Central memory CD4-positive, alpha-beta T cell (primary cell): ENCODE results near the gene ARHGAP22.

Experiments used
- DNase-seq: peaks from one replicate; pipeline ENCODE4 v3.0.0; 2022

ARHGAP22 gene

DNA sequence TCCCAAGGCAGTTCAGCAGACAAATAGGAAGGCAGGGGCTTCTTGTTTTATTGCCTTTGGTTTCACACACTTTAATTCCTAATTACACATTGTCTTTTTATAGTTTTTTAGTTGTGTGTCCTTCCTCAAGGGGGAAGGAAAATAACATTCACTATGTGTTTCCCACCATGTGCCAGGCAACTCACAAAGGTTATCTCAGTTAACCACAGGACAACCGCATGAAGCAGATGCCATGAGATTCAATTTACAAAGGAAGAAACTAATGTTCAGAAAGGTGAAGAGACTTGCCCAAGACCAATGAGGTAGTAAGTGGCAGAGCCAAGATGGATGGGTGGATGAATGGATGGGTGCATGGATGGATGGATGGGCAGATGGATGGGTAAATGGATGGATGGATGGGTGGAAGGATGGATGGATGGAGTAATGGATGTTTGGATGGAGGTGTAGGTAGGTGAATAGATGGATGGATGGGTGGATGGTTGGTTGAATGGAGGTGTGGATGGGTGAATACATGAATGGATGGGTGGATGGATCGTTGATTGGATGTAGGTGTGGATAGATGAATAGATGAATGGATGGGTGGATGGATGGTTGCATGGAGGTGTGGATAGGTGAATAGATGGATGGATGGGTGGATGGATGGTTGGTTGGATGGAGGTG lies 77.9 kb downstream of the ARHGAP22 start:
- no peak for DNase-seq

DNA sequence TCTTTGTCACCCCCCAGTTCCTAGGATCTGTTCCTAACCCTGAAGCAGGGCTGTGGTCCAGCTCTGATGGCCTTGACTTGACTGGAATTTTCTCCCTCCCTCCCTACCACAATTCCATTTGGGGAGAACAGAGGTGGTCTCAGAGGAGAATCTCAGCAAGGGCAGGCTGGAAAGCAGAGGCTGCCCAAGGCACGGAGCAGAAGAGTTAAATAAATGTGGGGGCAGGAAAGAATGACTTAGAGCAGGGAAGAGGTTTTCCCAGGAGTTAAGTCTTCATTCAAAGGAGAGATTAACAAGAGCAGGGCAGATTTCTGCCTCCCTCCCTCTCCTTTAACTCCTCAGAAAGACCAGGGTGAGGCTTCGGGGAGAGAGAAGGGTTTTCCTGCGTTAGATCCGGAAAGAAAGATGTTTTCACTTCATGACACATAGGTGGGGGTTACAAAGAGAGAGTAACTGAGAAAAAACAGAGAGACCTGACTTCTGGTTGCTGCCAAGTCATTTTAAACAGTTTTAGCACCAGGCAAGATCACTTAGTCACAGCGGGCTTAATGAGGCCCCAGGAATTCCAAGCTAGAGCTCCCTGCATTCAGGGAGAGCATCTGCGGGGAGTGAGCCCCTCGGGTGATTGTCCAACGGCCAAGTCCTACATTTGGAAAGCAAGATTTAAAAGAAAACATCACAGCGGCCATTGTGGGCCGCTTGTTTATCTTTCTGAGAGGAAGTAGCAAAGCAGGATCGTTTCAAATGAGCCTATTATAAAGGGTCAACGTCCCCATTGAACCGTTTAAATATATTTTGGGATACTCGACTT lies 78.7 kb downstream of the ARHGAP22 start:
- no peak for DNase-seq

DNA sequence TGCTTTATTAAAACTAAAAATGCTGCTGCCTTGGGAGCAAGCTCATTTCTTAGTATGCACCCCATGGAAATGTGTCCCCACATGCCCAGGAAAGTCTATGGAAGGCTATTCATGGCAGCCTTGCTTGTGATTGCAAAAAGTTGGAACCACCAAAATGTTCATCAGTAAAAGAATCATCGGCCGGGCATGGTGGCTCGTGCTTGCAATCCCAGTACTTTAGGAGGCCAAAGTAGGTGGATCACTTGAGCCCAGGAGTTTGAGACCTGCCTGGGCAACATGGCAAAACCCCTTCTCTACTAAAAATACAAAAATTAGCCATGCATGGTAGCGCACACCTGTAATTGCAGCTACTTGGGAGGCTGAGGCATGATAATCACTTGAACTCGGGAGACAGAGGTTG lies 79.8 kb downstream of the ARHGAP22 start:
- no peak for DNase-seq

GRCh38 chr10:48523820-48524758 lies 80.8 kb downstream of the ARHGAP22 start:
- DNase-seq: no peak

GRCh38 chr10:48523212-48523819 lies 81.6 kb downstream of the ARHGAP22 start:
- no peak for DNase-seq

- no peak for DNase-seq
Observed at GRCh38 chr10:48522011-48522765, 82.7 kb downstream of the ARHGAP22 start.

- DNase-seq: no peak
Observed at GRCh38 chr10:48520594-48520993, 84.3 kb downstream of the ARHGAP22 start.

GRCh38 chr10:48520184-48520506 lies 84.7 kb downstream of the ARHGAP22 start:
- no peak for DNase-seq

- no peak for DNase-seq
Observed at GRCh38 chr10:48519481-48520183, 85.2 kb downstream of the ARHGAP22 start.

DNA sequence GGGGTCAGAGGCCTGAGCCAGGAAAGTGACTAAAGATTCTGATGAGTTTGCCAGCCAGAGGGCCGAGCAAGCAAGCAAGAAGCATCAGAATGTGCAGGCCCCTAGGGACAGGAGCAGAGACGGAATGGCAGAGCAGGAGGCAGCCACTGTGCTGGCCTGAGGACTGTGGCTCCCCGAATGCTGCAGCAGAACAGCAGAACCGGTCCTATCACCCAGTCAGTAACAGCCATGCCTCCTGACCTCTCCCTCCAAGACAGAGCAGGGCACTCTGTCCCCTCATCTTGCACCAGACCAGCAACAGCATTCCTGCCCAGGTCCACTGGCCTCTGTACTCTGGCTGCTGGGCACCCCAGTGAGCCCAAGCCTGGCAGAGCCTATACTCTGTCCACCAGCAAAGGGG lies 85.9 kb downstream of the ARHGAP22 start:
- no peak for DNase-seq

DNA sequence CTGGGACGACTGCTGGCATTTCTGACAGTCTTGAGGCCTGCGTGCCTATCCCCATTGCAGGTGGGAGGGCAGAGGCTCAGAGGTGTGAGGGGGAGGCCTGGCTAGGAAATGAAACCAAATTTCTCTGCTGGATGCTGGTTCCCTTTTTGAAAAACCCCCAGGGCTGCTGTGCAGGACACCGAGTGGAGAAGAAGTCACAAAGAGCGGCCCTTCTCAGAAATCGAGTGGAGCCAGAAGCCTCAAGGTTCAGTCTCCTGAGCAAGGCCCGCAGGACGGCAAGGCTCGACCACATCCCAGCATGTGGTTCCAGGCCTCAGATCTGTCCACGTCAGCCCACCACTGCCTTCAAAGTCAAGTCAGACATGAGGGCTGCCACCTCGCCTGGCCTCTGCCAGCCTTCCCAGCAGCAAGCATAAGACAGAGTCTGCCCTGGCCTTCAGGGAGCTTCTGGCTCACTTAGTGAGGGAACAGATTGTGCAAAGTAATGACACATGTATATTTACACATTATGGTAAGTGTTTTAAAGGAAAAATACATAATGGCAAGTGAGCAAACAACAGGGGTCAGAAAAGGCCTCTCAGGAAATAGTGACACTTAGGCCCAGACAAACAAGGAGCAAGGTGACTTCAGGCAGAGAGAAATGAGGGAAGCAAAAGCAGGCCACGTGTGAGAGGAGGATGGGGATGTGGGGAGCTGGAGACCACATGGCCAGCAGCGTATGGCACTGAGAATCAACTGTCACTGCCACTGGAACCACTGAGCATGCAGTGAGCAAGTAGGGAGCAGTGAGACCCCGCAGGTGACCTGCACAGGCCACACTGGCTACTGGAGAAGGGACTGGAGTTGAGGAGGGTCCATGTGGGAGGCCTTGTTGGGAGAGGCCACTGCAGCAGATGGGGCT lies 86.7 kb downstream of the ARHGAP22 start:
- DNase-seq: no peak

GRCh38 chr10:48517482-48517881 lies 87.4 kb downstream of the ARHGAP22 start:
- DNase-seq: no peak

DNA sequence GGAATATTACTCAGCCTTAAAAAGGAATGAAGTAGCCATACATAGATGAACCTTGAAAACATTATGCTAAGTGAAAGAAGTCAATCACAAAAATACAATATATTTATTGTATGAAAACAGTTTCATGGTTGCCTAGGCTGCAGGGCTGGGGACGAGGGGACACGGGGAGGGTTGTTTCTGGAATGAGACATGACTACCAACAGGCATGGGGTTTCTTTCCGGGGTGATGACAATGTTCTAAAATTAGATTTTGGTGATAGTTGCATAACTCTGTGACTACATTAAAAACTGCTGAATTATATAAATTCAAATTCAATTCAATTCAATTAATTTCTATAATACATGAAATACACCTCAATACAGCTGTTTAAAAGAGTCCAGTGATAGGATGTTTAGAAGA lies 88.0 kb downstream of the ARHGAP22 start:
- DNase-seq: no peak

DNA sequence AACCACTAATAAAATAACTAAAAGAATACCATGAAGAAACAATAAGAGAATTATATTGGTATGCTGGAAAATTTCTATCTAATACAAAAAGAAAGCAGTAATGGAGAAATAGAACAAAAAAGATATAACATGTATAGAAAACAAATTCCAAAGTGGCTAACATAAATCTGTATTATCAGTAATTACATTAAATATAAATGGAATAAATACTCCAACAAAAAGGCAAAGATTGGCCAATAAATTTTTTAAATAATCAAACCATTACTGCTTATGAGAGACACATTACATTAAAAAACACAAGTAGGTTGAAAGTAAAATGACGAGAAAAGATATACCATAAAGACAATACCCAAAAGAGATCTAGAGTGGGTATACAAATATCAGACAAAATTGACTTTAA lies 90.0 kb downstream of the ARHGAP22 start:
- DNase-seq: no peak

GRCh38 chr10:48514255-48514654 lies 90.6 kb downstream of the ARHGAP22 start:
- no peak for DNase-seq

DNA sequence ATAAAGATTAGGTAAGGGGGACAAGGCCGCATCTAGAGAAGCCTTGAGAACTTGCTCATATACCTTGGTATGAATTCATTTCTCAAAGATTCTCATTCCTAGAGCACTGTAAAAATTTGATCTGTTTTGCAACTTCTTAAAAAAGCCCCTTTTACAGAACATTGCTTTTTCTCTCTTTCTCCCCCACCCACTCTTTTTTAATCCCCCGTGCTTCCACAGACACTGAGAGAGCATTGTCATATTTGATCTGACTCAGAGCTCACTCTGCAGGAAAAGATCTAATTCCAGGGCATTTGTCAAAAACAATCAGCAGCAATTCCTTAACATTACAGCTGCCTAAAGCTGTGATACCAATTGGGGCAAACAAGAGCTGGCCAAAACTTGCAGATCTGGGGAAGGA lies 92.0 kb downstream of the ARHGAP22 start:
- no peak for DNase-seq

- no peak for DNase-seq
Observed at GRCh38 chr10:48511875-48512231, 93.0 kb downstream of the ARHGAP22 start.

DNA sequence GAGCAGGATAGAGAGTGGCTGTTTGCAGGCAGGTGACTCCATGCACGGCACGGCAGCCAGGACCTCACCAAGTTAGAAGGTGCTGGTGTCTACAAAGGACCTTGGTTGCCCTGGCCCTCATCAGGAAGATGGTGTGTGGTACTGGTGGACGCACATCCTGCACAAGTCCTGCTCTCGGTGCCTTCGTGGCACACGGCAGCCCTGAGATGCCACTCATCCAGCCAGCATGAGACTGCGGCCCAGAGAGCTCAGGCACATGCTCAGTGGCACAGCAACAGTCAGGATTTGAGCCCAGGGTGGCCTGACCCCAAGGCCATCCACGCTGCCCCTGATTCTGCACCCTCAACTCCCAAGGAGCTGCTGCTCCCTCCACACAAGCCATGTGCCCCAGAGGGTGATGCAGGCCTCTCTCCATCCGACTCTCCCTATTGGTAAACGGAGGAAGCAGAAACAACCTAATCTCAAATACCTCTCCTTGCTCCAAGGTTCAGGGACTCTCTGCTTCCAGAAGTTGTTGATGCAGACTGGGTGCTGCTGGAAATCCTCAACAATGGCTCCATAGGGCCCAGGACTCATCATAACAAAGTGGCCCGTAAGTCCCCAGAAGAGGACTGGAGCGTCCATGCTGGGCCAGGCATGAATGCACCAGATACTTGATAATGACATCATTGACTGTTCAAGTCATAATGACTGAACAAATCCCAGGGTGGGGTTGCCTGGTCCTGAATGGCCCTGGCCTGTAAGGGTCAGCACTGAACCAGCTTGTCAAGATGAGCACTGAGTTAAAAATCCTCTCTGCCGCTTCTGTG lies 93.6 kb downstream of the ARHGAP22 start:
- no peak for DNase-seq

GRCh38 chr10:48509974-48510692 lies 94.7 kb downstream of the ARHGAP22 start:
- DNase-seq: no peak
